Measurements from ENCODE around the gene FAM229B.

- TF ChIP-seq POLR2AphosphoS5 (IDR thresholded peaks at IDR 0.05; ENCODE audit: low read depth, low read length) (no peak), TAF1 (IDR thresholded peaks at IDR 0.05; ENCODE audit: borderline replicate concordance, low read depth, low read length) (no peak)
Observed at GRCh38 chr6:112044196-112044595, 43.2 kb upstream of the FAM229B start.
